OCI-LY7 (cell line): ENCODE data around the gene CDK6. TPM values are rescaled to one million over a fixed set of nuclear protein-coding genes. Genes with fewer than 3 reads are reported as not detected.

Source experiments
- BruUV-seq: library from RNA; stranded (reverse); fragments of 400-500 nt; replicated peaks from 2 replicates; lab custom pipeline; 2021; lab: Mats Ljungman, UMichigan
- CTCF ChIA-PET: fragments of 300-600 bp; sonication (Branson Sonifier 250); formaldehyde crosslinking; loops from one replicate; lab custom pipeline; 2022; ENCODE audit warnings: antibody characterized with exemption; ENCODE audit not compliant: unreplicated experiment; lab: Charles Lee
- POLR2A ChIA-PET: fragments of 300-600 bp; sonication (Branson Sonifier 250); formaldehyde crosslinking; loops from one replicate; lab custom pipeline; 2022; ENCODE audit warnings: antibody characterized with exemption; lab: Charles Lee
- DNase-seq: peaks from one replicate; pipeline ENCODE4 v3.0.0-alpha.2; 2015; ENCODE audit warnings: low spot score
- H2AFZ ChIP-seq: fragments of 200-600 bp; sonication (generic), shearing (Covaris generic); 2 replicates; pipeline ENCODE4 v1.6.1; 2014; ENCODE audit warnings: mild to moderate bottlenecking, antibody characterized with exemption, low read length, moderate library complexity
- H3K27ac ChIP-seq: fragments of 200-600 bp; sonication (generic); 2 replicates; pipeline ENCODE4 v1.5.1; 2014; ENCODE audit warnings: mixed run types, low read depth, mild to moderate bottlenecking, moderate library complexity, low read length, inconsistent platforms; ENCODE audit not compliant: poor library complexity, severe bottlenecking
- H3K36me3 ChIP-seq: fragments of 200-600 bp; sonication (generic); 2 replicates; pipeline ENCODE4 v1.6.1; 2014; ENCODE audit warnings: mild to moderate bottlenecking, antibody characterized with exemption, low read length, moderate library complexity, mixed read lengths; ENCODE audit not compliant: insufficient read depth
- H3K4me1 ChIP-seq: fragments of 200-600 bp; sonication (generic); 2 replicates; pipeline ENCODE4 v1.5.1; 2014; ENCODE audit warnings: mild to moderate bottlenecking, low read length; ENCODE audit not compliant: insufficient read depth, poor library complexity, severe bottlenecking
- H3K4me2 ChIP-seq: fragments of 200-600 bp; sonication (generic); 2 replicates; pipeline ENCODE4 v1.6.1; 2014; ENCODE audit warnings: mild to moderate bottlenecking, low read length
- H3K4me3 ChIP-seq: fragments of 200-600 bp; sonication (generic); 2 replicates; pipeline ENCODE4 v1.5.1; 2014; ENCODE audit warnings: mild to moderate bottlenecking, low read depth, low read length; ENCODE audit not compliant: poor library complexity, severe bottlenecking
- H3K79me2 ChIP-seq: fragments of 200-600 bp; sonication (generic); 2 replicates; pipeline ENCODE4 v1.6.1; 2016; ENCODE audit warnings: low read depth, mild to moderate bottlenecking, low read length, moderate library complexity, mixed read lengths; ENCODE audit not compliant: insufficient read depth
- H3K9me2 ChIP-seq: fragments of 200-600 bp; sonication (generic); 2 replicates; pipeline ENCODE4 v1.6.1; 2016; ENCODE audit warnings: mild to moderate bottlenecking, low read length, mixed read lengths; ENCODE audit not compliant: insufficient read depth
- H3K9me3 ChIP-seq: fragments of 200-600 bp; sonication (generic); 2 replicates; pipeline ENCODE4 v1.6.1; 2014; ENCODE audit warnings: mild to moderate bottlenecking, mixed run types, low read length, mixed read lengths
- H4K20me1 ChIP-seq: fragments of 200-600 bp; sonication (generic); 2 replicates; pipeline ENCODE4 v1.6.1; 2014; ENCODE audit warnings: mild to moderate bottlenecking, antibody characterized with exemption, low read length, moderate library complexity, mixed read lengths; ENCODE audit not compliant: insufficient read depth
- EZH2phosphoT487 ChIP-seq: fragments of 200-600 bp; sonication (generic); IDR thresholded peaks from 2 replicates; pipeline ENCODE4 v1.6.1; 2018; ENCODE audit warnings: low read depth, borderline replicate concordance, mild to moderate bottlenecking, mixed run types, antibody characterized with exemption, low read length, moderate library complexity, mixed read lengths
- intact Hi-C: fragments of 100-400 bp; cut with micrococcal nuclease; formaldehyde crosslinking; loops from one replicate; pipeline ENCODE4 v1.10.0; 2022; ENCODE audit not compliant: unreplicated experiment
- total RNA-seq, 2 experiments: library from RNA; depleted of rRNA in 1 of 2; stranded (reverse); fragments of >200 nt in 1 of 2; shearing (Covaris generic) in 1 of 2; gene quantifications; 2 replicates each; pipeline ENCODE4 v1.2.3, GENCODE V29; 2014 to 2022
- TF ChIP-seq, protein P1 (sequence below): fragments of 200-600 bp; sonication (generic); conservative IDR thresholded peaks from 2 replicates; pipeline ENCODE4 v1.5.1; 2014; ENCODE audit warnings: mild to moderate bottlenecking, antibody characterized with exemption, low read length, moderate library complexity, mixed read lengths

The CDK6 gene
- total RNA-seq, 2 experiments from 2014 or later: 35.5 to 44.1 TPM

DNA sequence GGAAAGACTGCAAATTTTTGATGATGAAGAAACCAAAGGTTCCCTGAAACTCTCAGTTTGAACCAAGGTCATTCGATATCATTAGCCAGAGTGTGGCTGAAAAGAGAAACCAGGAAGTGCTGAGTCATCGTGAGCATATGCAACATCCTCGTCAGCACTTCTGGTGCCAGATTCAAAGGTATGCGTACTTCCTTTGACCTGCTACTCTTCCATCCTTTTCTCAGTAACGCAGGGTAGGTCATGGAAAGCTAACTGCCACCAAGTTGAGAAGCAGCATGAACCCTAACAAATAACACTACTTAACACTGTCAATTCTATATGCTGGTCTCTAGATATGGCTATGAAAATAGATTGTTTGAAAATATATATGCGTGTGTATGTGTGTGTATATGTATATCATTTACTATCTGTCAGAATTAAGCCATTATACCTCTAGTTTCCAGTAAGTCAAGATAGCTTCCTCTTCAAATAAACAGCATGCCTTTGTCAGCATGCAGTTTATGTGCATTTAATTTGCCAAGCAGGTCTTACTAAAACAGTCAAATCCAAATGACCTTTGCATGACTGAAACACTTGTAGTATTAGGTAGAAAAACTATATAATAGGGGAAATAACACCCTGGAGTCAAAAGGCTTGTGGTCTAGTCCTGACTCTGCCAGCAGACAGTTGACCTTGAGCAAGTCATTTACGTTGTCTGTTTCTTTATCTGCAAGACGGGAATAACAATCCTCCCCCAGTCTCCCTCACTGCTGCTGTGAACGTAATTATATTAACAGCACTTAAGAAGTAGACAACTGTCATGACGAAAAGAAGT lies 26.4 kb downstream of the CDK6 start:
- H3K36me3 ChIP-seq: peaks cover 29% of the 10 kb centered on the region
- peak; percentile 80 for DNase-seq
- TF ChIP-seq, protein P1, sequence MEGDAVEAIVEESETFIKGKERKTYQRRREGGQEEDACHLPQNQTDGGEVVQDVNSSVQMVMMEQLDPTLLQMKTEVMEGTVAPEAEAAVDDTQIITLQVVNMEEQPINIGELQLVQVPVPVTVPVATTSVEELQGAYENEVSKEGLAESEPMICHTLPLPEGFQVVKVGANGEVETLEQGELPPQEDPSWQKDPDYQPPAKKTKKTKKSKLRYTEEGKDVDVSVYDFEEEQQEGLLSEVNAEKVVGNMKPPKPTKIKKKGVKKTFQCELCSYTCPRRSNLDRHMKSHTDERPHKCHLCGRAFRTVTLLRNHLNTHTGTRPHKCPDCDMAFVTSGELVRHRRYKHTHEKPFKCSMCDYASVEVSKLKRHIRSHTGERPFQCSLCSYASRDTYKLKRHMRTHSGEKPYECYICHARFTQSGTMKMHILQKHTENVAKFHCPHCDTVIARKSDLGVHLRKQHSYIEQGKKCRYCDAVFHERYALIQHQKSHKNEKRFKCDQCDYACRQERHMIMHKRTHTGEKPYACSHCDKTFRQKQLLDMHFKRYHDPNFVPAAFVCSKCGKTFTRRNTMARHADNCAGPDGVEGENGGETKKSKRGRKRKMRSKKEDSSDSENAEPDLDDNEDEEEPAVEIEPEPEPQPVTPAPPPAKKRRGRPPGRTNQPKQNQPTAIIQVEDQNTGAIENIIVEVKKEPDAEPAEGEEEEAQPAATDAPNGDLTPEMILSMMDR: no peak
- no peak for TF ChIP-seq EZH2phosphoT487
- no peaks in the 10 kb centered on the region; the same call in 1 of the 2 replicates for H3K9me3 ChIP-seq
- intact Hi-C loops: loop anchor here (10.0 kb wide), 1 partner anchor 1255 kb away; no protein-coding TSS in a partner anchor
- BruUV-seq: no TSS peak
- H3K4me1 ChIP-seq: peaks cover 70% of the 10 kb centered on the region
- H3K4me2 ChIP-seq: peak overlapping the region; percentile 65
- no peaks in the 10 kb centered on the region for H3K9me2 ChIP-seq
- peak overlapping the region; percentile 74 for H3K27ac ChIP-seq
- ChIA-PET CTCF (no interaction called here), POLR2A (interaction anchor here (0.6 to 1.5 kb wide), 8 partner anchors 9 to 1848 kb away, joined by 3 to 6 read pairs (median 3); no protein-coding TSS in a partner anchor)
- peak overlapping the region; percentile 19 for H3K4me3 ChIP-seq
- no peaks in the 10 kb centered on the region for H4K20me1 ChIP-seq
- peak overlapping the region; percentile 53; the same call in 1 of the 2 replicates for H2AFZ ChIP-seq
- peaks cover 75% of the 10 kb centered on the region for H3K79me2 ChIP-seq

DNA sequence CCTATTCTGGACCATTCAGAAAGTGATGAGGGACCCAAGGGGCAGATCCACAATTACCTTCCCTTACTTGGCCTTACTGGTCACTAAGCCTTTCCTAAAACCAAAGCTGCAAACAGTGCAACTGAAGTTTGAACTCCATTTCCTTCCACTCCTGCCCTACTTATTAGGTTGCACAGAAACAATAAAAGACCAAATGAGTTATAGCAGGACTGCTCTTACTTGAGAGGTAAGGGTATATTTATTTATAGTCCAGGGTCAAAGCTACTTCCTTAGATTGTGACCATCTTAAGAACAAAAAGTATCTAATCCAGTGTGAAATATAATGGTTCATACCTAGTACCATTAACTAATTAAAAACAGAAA lies 27.0 kb downstream of the CDK6 start:
- peak overlapping the region; percentile 53; the same call in 1 of the 2 replicates for H2AFZ ChIP-seq
- H3K4me3 ChIP-seq: peak overlapping the region; percentile 19
- no peaks in the 10 kb centered on the region for H4K20me1 ChIP-seq
- no peaks in the 10 kb centered on the region; the same call in 1 of the 2 replicates for H3K9me3 ChIP-seq
- peaks cover 34% of the 10 kb centered on the region for H3K36me3 ChIP-seq
- peaks cover 69% of the 10 kb centered on the region for H3K79me2 ChIP-seq
- TF ChIP-seq, protein P1: no peak
- no TSS peak for BruUV-seq
- peak overlapping the region; percentile 65 for H3K4me2 ChIP-seq
- POLR2A ChIA-PET: interaction anchor here (0.6 to 1.5 kb wide), 9 partner anchors 9 to 1849 kb away, joined by 3 to 6 read pairs (median 3); no protein-coding TSS in a partner anchor
- no peaks in the 10 kb centered on the region for H3K9me2 ChIP-seq
- intact Hi-C loops: no loop called here
- CTCF ChIA-PET: no interaction called here
- H3K4me1 ChIP-seq: peaks cover 64% of the 10 kb centered on the region
- peak overlapping the region; percentile 74 for H3K27ac ChIP-seq
- no peak for DNase-seq

DNA sequence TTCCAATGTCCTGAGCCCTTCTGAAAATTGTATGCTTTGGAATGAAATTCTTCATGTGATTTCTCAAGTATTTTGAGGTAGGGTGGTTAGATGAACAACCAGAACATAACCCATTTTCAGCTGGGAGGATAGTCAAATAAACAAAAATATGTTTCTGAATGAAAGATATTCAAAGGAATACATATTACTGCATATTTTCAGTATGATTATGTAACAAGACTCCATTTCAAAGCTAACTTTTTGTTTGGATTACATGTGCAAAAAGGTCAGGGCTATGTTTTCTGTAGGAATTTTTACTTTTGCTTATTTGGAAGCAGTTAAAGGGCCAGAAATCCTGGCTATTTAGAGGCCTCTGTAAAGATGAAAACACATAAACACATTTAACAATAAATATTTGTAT lies 27.7 kb downstream of the CDK6 start:
- Histone ChIP-seq H3K4me2 (no peak overlapping the region), H3K9me3 (no peaks in the 10 kb centered on the region; the same call in 1 of the 2 replicates), H3K36me3 (peaks cover 40% of the 10 kb centered on the region), H2AFZ (no peak overlapping the region), H3K27ac (no peak overlapping the region), H3K4me3 (no peak overlapping the region), H3K79me2 (peaks cover 65% of the 10 kb centered on the region), H3K9me2 (no peaks in the 10 kb centered on the region), H3K4me1 (peaks cover 57% of the 10 kb centered on the region), H4K20me1 (no peaks in the 10 kb centered on the region)
- DNase-seq: no peak
- ChIA-PET CTCF (no interaction called here), POLR2A (interaction anchor here (0.6 to 1.5 kb wide), 4 partner anchors 16 to 90 kb away, joined by 3 to 4 read pairs (median 3); no protein-coding TSS in a partner anchor)
- TF ChIP-seq, protein P1: no peak
- no peak for TF ChIP-seq EZH2phosphoT487
- BruUV-seq: no TSS peak
- intact Hi-C loops: no loop called here
